Ovary (tissue), 9 donors: ENCODE results near the gene CTBP2. TPM values are rescaled to one million over a fixed set of nuclear protein-coding genes. Genes with fewer than 3 reads are reported as not detected.

Experiments used
- DNase-seq, 5 donors: peaks; one replicate each; pipeline ENCODE4 v3.0.0-alpha.2; 2019 to 2020
- H3K27ac ChIP-seq, 2 donors: fragments of 200-600 bp; one replicate each; pipeline versions ENCODE4 v1.5.1 to v1.8.0; 2019 to 2022
- H3K27me3 ChIP-seq: fragments of 200-600 bp; one replicate; pipeline ENCODE4 v1.8.0; 2022
- H3K36me3 ChIP-seq: fragments of 200-600 bp; sonication (generic); one replicate; pipeline ENCODE4 v1.5.1; 2019
- H3K4me1 ChIP-seq: one replicate; pipeline ENCODE4 v1.8.1; 2013; ENCODE audit warnings: mild to moderate bottlenecking, moderate library complexity; ENCODE audit not compliant: insufficient read depth
- H3K4me3 ChIP-seq: fragments of 200-600 bp; sonication (generic); one replicate; pipeline ENCODE4 v1.5.1; 2017
- H3K9me3 ChIP-seq, 2 donors: fragments of 200-600 bp in 1 of 2; sonication (generic) in 1 of 2; one replicate each; pipeline versions ENCODE4 v1.5.1 to v1.8.1; 2013 to 2019; ENCODE audit warnings: mild to moderate bottlenecking in 1 of 2, moderate library complexity in 1 of 2
- EP300 ChIP-seq: sonication (generic); formaldehyde crosslinking; IDR thresholded peaks from one replicate; pipeline ENCODE4 v1.6.1; 2017; ENCODE audit warnings: antibody characterized with exemption
- POLR2A ChIP-seq: fragments of 450-650 bp; IDR thresholded peaks from one replicate; pipeline ENCODE4 v1.6.1; 2017; ENCODE audit warnings: antibody characterized with exemption, mild to moderate bottlenecking, moderate library complexity
- WGBS, 3 donors: extraction: QIAGEN DNeasy Blood & Tissue Kit in 1 of 3; methylation state at CpG; one replicate each; pipeline versions ENCODE4 v1.1.5 to v1.1.7; 2013 to 2017; 5-methylcytosine and 5-hydroxymethylcytosine counted together
- intact Hi-C, 4 donors: fragments of 100-400 bp; cut with DNase I; formaldehyde crosslinking; loops; one replicate each; pipeline versions ENCODE4 v1.11.0 to v1.15.1; 2022 to 2023
- polyA plus RNA-seq, 2 donors: library from polyadenylated mRNA; stranded (reverse); fragments of 200-250 nt in 1 of 2; fragments of 350-450 nt in 1 of 2; fragmentation: Illumina TruSeq in 1 of 2; extraction: RNeasy Lipid Tissue Mini Kit (QIAGEN cat#74804) in 1 of 2; gene quantifications; one replicate each; pipeline ENCODE4 v1.2.3, GENCODE V29; 2013 to 2014
- total RNA-seq, 7 donors: library from RNA; depleted of rRNA in 2 of 7; stranded (reverse); fragments of >200 nt in 2 of 7; fragmentation: NEBNext Ultra II Directional in 3 of 7; extraction: Animal tissue kit (Norgen Biotek cat#: 25700) in 3 of 7; gene quantifications; one replicate each; pipeline versions ENCODE4 v1.1.0 to v1.2.4, GENCODE V29; 2016 to 2023
- TF ChIP-seq, protein P1 (sequence below), 3 donors: fragments of 450-650 bp in 2 of 3; fragments of 200-600 bp in 1 of 3; IDR thresholded peaks; one replicate each; pipeline versions ENCODE4 v1.5.1 to v1.8.0; 2016 to 2022; ENCODE audit warnings: antibody characterized with exemption in 3 of 3, mild to moderate bottlenecking in 1 of 3
- donor health status: DM: no; HTN: no; CAD: no; lungs with moderate emphysema.
- donor health status: DM: no; HTN: no; CAD: no.
- donor health status: Bipolar disorder and iron deficiency.
- donor health status: DM: yes; HTN: yes; CAD: no.
- donor health status: DM: no; HTN: no; CAD: no.
- donor health status: DM: yes; HTN: yes; CAD: no.

CTBP2 gene
- total and polyA plus RNA-seq, 9 donors: 25.3 to 107 (median 69.5) TPM

GRCh38 chr10:125162120-125162931 is 2.0 kb upstream of the CTBP2 start:
- peak overlapping the region; percentile 96 to 97 for H3K27ac ChIP-seq
- no peaks in the 10 kb centered on the region for H3K4me1 ChIP-seq
- peak in 3 of 5 donors; percentile 45 to 53 (median 47) for DNase-seq
- no peaks in the 10 kb centered on the region for H3K9me3 ChIP-seq
- intact Hi-C loops: loop anchor here in 2 of 4 donors (5.0 kb wide), 2 partner anchors 165 to 250 kb away; no protein-coding TSS in a partner anchor
- no peaks in the 10 kb centered on the region for H3K27me3 ChIP-seq
- H3K4me3 ChIP-seq: peak overlapping the region; percentile 91
- H3K36me3 ChIP-seq: no peaks in the 10 kb centered on the region
- TF ChIP-seq POLR2A: no peak
- TF ChIP-seq, protein P1, sequence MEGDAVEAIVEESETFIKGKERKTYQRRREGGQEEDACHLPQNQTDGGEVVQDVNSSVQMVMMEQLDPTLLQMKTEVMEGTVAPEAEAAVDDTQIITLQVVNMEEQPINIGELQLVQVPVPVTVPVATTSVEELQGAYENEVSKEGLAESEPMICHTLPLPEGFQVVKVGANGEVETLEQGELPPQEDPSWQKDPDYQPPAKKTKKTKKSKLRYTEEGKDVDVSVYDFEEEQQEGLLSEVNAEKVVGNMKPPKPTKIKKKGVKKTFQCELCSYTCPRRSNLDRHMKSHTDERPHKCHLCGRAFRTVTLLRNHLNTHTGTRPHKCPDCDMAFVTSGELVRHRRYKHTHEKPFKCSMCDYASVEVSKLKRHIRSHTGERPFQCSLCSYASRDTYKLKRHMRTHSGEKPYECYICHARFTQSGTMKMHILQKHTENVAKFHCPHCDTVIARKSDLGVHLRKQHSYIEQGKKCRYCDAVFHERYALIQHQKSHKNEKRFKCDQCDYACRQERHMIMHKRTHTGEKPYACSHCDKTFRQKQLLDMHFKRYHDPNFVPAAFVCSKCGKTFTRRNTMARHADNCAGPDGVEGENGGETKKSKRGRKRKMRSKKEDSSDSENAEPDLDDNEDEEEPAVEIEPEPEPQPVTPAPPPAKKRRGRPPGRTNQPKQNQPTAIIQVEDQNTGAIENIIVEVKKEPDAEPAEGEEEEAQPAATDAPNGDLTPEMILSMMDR (IDR thresholded peaks at IDR 0.05): no peak
- TF ChIP-seq EP300: no peak
- WGBS, 3 donors: 67 to 75% (median 70%) methylated on average over 41 to 51 of the region's 51 CpGs

DNA sequence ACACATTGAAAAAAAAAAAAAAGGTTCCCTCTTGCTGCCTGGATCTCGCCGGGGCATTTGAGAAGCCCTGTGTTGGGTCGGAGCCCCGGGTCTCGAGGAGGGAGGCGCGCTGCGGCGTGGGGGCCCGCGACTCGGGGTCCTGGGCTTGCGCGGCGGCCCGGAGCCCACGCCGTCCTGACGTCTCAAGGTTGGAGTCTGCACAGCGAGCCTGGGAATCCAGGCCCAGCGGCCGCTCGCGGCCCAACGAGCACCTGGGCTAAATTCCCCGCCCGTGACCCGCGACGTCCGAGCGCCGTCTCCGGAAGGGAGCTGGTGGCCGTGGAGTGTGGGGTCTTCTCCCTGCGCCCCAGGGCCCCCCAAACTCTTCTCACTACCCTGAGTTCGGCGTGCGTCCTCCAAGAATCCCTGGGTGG is 1.4 kb upstream of the CTBP2 start:
- intact Hi-C loops: loop anchor here in 2 of 4 donors (2.0 to 5.0 kb wide), 3 partner anchors 164 to 249 kb away; no protein-coding TSS in a partner anchor
- TF ChIP-seq EP300: no peak
- TF ChIP-seq, protein P1 (IDR thresholded peaks at IDR 0.05): no peak
- no peak for TF ChIP-seq POLR2A
- Histone ChIP-seq H3K36me3 (no peaks in the 10 kb centered on the region), H3K27me3 (no peaks in the 10 kb centered on the region), H3K27ac (peak overlapping the region; percentile 96 to 97), H3K9me3 (no peaks in the 10 kb centered on the region), H3K4me1 (peaks cover 1% of the 10 kb centered on the region), H3K4me3 (peak overlapping the region; percentile 91)
- peak in 3 of 5 donors; percentile 39 to 65 (median 60) for DNase-seq
- 1 to 6% (median 2%) methylated on average over 33 to 39 of the region's 39 CpGs for WGBS, 3 donors

DNA sequence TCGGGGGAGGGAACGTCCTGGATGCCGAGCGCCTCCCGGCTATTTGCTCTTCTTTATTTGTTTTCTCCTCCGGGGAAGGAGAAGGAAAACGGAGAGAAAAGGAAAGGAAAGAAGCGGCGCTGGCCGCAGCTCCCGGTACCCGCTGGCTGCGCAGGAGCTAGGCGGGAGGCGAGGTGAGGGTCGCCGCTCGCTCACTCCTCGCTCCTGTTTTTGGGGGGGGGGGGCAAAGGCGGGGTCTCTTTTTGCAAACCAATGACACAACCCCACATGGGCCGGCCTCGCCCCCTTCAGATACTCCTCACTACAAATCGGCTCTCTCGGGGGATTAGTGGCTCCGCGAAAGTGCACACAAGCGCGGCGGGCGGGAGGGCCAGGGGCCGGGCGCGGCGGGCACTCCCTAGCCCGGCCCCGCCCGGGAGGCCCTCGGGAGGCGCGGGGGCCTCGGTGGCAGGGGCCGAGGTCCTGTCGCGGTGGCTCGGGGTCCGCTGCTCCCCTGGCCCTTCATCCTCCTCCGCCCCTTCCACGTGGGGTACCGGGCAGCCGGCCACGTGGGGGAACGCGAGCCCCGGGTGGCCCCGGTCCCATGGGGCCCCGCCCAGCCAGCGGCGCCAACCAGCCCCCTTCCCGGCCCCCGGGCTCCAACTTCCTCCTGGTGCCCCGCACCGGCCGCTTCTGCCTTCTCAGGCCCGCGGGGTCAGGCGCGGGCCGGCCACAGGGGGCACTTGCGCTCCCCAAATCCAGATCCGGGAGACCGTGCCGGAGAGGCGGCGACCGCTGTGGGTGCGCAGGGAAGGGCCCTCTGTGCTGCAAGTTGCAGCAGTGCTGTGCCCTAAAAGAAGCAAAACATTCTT is 718 bp upstream of the CTBP2 start:
- TF ChIP-seq EP300 (no peak), POLR2A (peak; percentile 44)
- TF ChIP-seq, protein P1 (IDR thresholded peaks at IDR 0.05): peak in 2 of 3 donors; percentile 39 to 42
- Histone ChIP-seq H3K36me3 (no peaks in the 10 kb centered on the region), H3K27ac (peak overlapping the region; percentile 96 to 97), H3K27me3 (no peaks in the 10 kb centered on the region), H3K9me3 (no peaks in the 10 kb centered on the region), H3K4me3 (peak overlapping the region; percentile 91), H3K4me1 (peaks cover 2% of the 10 kb centered on the region)
- 0 to 1% (median 1%) methylated on average over 32 to 76 of the region's 76 CpGs for WGBS, 3 donors
- peak; percentile 81 to 85 (median 83) for DNase-seq
- intact Hi-C loops: loop anchor here in 2 of 4 donors (2.0 to 5.0 kb wide), 3 partner anchors 164 to 249 kb away; no protein-coding TSS in a partner anchor

DNA sequence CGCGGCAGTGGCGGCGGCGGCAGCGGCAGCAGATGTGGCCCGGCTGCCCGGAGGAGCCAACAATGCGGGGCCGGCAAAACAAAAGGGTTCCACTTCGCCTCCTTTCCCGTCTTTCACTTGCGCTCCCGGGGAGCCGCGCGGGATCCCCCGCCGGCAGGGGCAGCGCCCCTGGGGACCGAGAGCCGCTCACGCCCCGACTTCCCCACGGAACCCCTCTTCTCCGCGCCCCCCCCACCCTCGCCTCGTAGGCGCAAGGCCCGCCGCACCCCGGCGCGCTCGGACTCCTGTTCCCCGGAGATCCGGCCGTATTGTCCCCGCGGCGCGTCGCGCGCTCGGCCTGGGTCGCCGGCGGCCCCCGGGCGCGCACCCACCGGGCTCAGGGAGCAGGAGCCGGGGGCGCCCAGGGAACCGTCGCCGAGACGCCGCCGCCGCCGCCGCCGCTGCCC is 854 bp downstream of the CTBP2 start:
- Histone ChIP-seq H3K9me3 (no peaks in the 10 kb centered on the region), H3K4me3 (peak overlapping the region; percentile 91), H3K27me3 (no peaks in the 10 kb centered on the region), H3K27ac (peak overlapping the region; percentile 96 to 97), H3K36me3 (no peaks in the 10 kb centered on the region), H3K4me1 (peaks cover 3% of the 10 kb centered on the region)
- peak in 4 of 5 donors; percentile 55 to 74 (median 68) for DNase-seq
- TF ChIP-seq, protein P1 (IDR thresholded peaks at IDR 0.05): peak in 1 of 3 donors; percentile 9
- no peak for TF ChIP-seq EP300
- TF ChIP-seq POLR2A: no peak
- intact Hi-C loops: loop anchor here in 3 of 4 donors (5.0 to 10.0 kb wide), 3 partner anchors 95 to 112 kb away; no protein-coding TSS in a partner anchor
- WGBS, 3 donors: 0 to 1% (median 1%) methylated on average over 13 to 66 of the region's 66 CpGs
